ENCODE data around the gene AKR1C4. TPM values are rescaled to one million over a fixed set of nuclear protein-coding genes. Genes with fewer than 3 reads are reported as not detected.

AKR1C4 gene
- not detected in 2 replicates for total RNA-seq

GRCh38 chr10:5196702-5197113 is at the start of gene AKR1C4:
TSS of gene AKR1C4 (plus strand) at chr10:5196837. CDS start at chr10:5196868, 31 bp downstream.
- TF ChIP-seq, protein P1, sequence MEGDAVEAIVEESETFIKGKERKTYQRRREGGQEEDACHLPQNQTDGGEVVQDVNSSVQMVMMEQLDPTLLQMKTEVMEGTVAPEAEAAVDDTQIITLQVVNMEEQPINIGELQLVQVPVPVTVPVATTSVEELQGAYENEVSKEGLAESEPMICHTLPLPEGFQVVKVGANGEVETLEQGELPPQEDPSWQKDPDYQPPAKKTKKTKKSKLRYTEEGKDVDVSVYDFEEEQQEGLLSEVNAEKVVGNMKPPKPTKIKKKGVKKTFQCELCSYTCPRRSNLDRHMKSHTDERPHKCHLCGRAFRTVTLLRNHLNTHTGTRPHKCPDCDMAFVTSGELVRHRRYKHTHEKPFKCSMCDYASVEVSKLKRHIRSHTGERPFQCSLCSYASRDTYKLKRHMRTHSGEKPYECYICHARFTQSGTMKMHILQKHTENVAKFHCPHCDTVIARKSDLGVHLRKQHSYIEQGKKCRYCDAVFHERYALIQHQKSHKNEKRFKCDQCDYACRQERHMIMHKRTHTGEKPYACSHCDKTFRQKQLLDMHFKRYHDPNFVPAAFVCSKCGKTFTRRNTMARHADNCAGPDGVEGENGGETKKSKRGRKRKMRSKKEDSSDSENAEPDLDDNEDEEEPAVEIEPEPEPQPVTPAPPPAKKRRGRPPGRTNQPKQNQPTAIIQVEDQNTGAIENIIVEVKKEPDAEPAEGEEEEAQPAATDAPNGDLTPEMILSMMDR (IDR thresholded peaks at IDR 0.05; ENCODE audit: insufficient read depth, low read depth, low read length): no peak
- DNase-seq (ENCODE audit: low read depth): no peak
- H3K4me3 ChIP-seq (ENCODE audit: low read depth, low read length): no peak within 1 kb of the TSS

DNA sequence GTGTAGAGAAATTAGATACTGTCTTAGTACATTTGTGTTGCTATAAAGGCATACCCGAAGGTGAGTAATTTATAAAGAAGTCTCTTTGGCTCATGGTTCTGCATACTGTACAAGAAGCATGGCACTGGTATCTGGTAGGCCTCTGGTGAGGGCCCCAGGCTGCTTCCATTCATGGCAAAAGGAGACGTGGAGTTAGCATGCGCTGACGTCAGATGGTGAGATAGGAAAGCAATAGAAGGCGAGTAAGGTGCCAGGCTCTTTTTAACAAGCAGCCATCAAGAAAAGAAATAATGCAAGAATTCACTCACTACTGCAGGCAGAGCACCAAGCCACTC is 49.8 kb upstream of the AKR1C4 start:
- H3K4me3 ChIP-seq (ENCODE audit: low read depth, low read length): no peak overlapping the region
- DNase-seq (ENCODE audit: low read depth): no peak
- TF ChIP-seq, protein P1 (IDR thresholded peaks at IDR 0.05; ENCODE audit: insufficient read depth, low read depth, low read length): no peak

DNA sequence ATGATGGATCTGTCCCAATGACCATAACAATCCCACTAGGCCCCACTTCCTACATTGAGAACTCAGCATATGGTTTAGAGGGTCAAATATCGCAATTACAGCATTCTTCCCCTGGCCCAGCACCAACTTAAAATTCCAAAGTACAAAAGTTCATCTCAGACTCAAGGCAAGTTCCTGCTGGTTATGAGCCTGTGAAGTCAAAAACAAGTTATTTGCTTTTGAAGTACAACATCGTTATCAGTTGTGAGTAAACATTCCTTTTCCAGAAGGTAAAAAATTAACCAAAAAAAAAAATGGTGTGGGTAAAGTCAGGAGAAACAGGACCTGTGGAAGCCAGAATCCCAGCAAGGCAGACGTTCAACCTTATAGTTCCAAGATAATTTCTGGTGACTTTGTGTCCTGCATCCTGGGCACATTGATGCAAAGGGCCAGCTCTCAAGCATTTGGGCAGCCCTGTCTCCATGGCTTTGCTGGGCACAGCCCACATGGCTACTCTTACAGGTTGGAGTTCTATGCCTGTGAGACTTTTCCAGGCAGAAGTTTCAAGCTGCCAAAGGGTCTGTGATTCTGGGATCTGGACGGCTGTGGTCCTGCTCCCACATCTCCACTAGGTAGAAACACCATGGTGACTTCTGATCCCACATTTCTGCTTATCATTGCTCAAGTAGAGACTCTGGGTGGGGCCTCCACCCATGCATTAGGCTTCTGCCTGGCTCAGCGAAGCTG is 49.2 kb upstream of the AKR1C4 start:
- DNase-seq (ENCODE audit: low read depth): no peak

DNA sequence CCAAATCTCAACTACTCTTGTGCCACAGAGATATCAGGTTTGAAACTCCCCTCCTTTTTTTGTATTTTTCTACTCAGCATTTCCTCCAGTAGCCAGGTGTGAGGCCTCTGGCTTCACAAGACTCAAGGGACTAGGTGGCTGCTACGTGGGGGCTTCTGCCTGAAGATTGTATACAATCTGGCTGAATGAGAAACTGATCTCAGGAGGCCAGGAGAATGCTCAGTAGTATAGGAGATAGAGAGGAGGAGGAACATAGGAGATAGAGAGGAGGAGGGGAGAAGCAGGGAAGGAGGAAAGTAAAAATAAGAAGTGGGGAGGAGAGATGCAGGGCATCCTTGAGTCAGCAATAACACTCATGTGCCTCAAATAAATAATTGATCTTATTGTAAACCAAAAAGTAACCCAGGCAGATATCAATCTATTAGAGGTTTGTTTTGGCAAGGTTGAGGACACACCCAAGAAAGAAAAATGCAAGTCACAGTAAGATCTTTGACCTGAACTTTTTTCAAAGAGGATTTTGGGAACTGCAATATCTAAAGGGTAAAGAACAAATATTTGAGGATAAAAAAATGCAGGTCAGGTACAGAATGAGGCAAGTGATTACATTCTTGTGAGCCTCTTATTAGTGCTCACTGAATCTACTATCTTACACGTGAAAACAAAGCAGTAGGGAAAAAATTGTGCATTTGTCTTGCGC is 48.5 kb upstream of the AKR1C4 start:
- H3K4me3 ChIP-seq (ENCODE audit: low read depth, low read length): no peak overlapping the region
- TF ChIP-seq, protein P1 (IDR thresholded peaks at IDR 0.05; ENCODE audit: insufficient read depth, low read depth, low read length): no peak
- no peak for DNase-seq (ENCODE audit: low read depth)

More for the DNA sequence above, 49.2 kb upstream of the AKR1C4 start:
- TF ChIP-seq, protein P1 (IDR thresholded peaks at IDR 0.05; ENCODE audit: insufficient read depth, low read depth, low read length): no peak
- H3K4me3 ChIP-seq (ENCODE audit: low read depth, low read length): no peak overlapping the region

DNA sequence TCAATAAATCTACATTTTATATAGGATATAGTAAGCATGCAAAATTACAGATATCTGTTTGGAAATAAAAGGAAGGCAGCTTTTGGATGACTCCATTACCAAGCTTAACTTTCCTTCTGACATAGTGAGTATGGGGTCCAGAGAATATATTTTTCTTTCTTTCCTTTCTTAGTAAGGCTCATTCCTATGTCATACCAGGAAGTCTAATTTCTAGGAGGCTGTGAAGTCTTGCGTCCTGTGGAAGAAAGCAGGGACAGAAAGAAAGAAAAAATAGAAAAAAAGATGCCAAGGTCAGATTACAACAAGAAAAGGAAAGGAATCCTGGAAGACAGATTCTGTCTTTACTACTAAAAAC is 48.0 kb upstream of the AKR1C4 start:
- no peak overlapping the region for H3K4me3 ChIP-seq (ENCODE audit: low read depth, low read length)
- DNase-seq (ENCODE audit: low read depth): no peak
- TF ChIP-seq, protein P1 (IDR thresholded peaks at IDR 0.05; ENCODE audit: insufficient read depth, low read depth, low read length): no peak

DNA sequence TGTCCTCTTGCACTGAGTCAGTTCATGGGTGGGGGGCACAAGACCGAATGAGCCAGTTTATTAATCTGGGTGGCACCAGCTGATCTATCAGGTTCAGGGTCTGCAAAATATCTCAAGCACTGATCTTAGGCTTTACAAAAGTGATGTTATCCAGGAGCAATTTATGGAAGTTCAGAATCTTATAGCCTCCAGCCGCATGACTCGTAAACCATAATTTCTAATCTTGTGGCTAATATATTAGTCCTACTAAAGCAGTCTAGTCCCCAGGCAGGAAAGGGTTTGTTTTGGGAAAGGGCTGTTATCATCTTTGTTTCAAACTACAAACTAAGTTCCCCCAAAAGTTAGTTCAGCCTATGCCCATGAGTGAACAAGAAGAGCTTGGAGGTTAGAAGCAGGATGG is 45.6 kb upstream of the AKR1C4 start:
- no peak for DNase-seq (ENCODE audit: low read depth)
- TF ChIP-seq, protein P1 (IDR thresholded peaks at IDR 0.05; ENCODE audit: insufficient read depth, low read depth, low read length): no peak
- H3K4me3 ChIP-seq (ENCODE audit: low read depth, low read length): no peak overlapping the region

Measured in fibroblast of villous mesenchyme (primary cell).